RKO (cell line): Measurements from ENCODE around the gene SH3RF1.
A peak's percentile ranks its signal among the peaks of the same experiment; 100 is the strongest.
"Not testable (repeated sequence)": the region's sequence is repeated elsewhere in the genome, so short reads cannot be mapped to it uniquely, and the experiment has no call there.

Experiments used
- DNase-seq: peaks from one replicate; pipeline ENCODE4 v3.0.0-alpha.2; 2016; ENCODE audit warnings: low spot score

The SH3RF1 gene

GRCh38 chr4:169270810-169271691 is at the start of gene SH3RF1:
SH3RF1 (minus strand) TSS chr4:169270956; CDS start chr4:169269212, 1,744 bp downstream.
- DNase-seq, result peak; percentile 81

GRCh38 chr4:169315530-169316343 is 45.0 kb upstream of the SH3RF1 start:
- DNase-seq, result no peak

- DNase-seq, result peak; percentile 78
These were observed 44.1 kb upstream of the SH3RF1 start for GRCh38 chr4:169314906-169315305.

- DNase-seq, result no peak
These were observed 43.0 kb upstream of the SH3RF1 start for GRCh38 chr4:169313732-169314131.

GRCh38 chr4:169312690-169313422 is 42.1 kb upstream of the SH3RF1 start:
- DNase-seq, result no peak

- DNase-seq, result peak; percentile 75
These were observed 41.0 kb upstream of the SH3RF1 start for GRCh38 chr4:169311643-169312365.

GRCh38 chr4:169309326-169309967 is 38.7 kb upstream of the SH3RF1 start:
- no peak for DNase-seq

- DNase-seq, result no peak
These were observed 36.8 kb upstream of the SH3RF1 start for GRCh38 chr4:169307576-169307975.

- no peak for DNase-seq
These were observed 34.9 kb upstream of the SH3RF1 start for GRCh38 chr4:169305651-169306050.

- DNase-seq, result no peak
These were observed 34.4 kb upstream of the SH3RF1 start for GRCh38 chr4:169305173-169305572.

- no peak for DNase-seq
These were observed 25.1 kb upstream of the SH3RF1 start for GRCh38 chr4:169295822-169296221.

- no peak for DNase-seq
These were observed 22.8 kb upstream of the SH3RF1 start for GRCh38 chr4:169293343-169294176.

GRCh38 chr4:169287983-169288382 is 17.2 kb upstream of the SH3RF1 start:
- not testable (repeated sequence) for DNase-seq

GRCh38 chr4:169286562-169287301 is 16.0 kb upstream of the SH3RF1 start:
- peak; percentile 14 for DNase-seq

GRCh38 chr4:169283114-169283509 is 12.4 kb upstream of the SH3RF1 start:
- no peak for DNase-seq

- peak; percentile 29 for DNase-seq
These were observed 11.8 kb upstream of the SH3RF1 start for GRCh38 chr4:169282429-169283113.

- no peak for DNase-seq
These were observed 8.4 kb upstream of the SH3RF1 start for GRCh38 chr4:169279108-169279507.

- DNase-seq, result no peak
These were observed 7.9 kb upstream of the SH3RF1 start for GRCh38 chr4:169278624-169279023.

GRCh38 chr4:169277838-169278237 is 7.1 kb upstream of the SH3RF1 start:
- DNase-seq, result not testable (repeated sequence)
